Stimulated activated CD4-positive, alpha-beta T cell treated with anti-CD3 and anti-CD28 coated beads, Interleukin-2, amount 100 ng/mL, for 4 hours (primary cell): ENCODE data around the gene TAP1.
A peak's percentile ranks its signal among the peaks of the same experiment; 100 is the strongest.

ENCODE experiments used
- DNase-seq: peaks from one replicate; pipeline ENCODE4 v3.0.0-alpha.2; 2020; ENCODE audit warnings: low read depth

Gene TAP1

GRCh38 chr6:32799168-32799567 is 54.3 kb downstream of the TAP1 start:
- no peak for DNase-seq

GRCh38 chr6:32796848-32797776 is 56.4 kb downstream of the TAP1 start:
- peak; percentile 56 for DNase-seq
